ENCODE measurements around the gene GAK. TPM values are rescaled to one million over a fixed set of nuclear protein-coding genes. Genes with fewer than 3 reads are reported as not detected.

Gene GAK
- total and polyA plus RNA-seq, 2 of the 13 experiments (the other 11 are each of a cell fraction or from before 2014, with no cell fraction given): 17.5 to 44.3 TPM

DNA sequence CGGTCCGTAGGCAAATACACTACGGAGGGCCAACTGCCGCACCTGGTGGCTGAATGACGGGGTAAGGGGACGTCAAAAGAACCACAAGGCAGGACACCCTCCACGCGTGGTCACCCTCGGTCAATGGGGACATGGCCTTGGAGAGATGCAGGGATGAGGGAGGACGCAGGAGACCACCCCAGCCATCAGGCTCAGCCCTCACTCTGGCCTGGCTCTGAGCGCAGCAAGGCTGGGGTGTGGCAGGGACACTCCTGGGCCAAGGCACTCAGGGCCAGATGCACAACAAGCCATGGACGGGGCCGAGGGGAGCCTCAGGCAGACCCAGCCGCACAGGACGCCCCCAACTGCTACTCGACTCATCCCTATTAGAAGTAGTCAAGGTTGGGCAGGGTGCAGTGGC lies 36.5 kb downstream of the GAK start (continued):
- TF ChIP-seq POGZ (CRISPR knock-in tag; IDR thresholded peaks at IDR 0.05): no peak
- no peak for TF ChIP-seq REXO4 (CRISPR knock-in tag; IDR thresholded peaks at IDR 0.05; ENCODE audit: borderline replicate concordance)
- no peak for TF ChIP-seq SMARCE1 (IDR thresholded peaks at IDR 0.05; ENCODE audit: borderline replicate concordance)
- no peak for TF ChIP-seq KLF12 (CRISPR knock-in tag; IDR thresholded peaks at IDR 0.05; ENCODE audit: borderline replicate concordance)
- TF ChIP-seq TBL1XR1 (IDR thresholded peaks at IDR 0.05; ENCODE audit: borderline replicate concordance, low read length, partially characterized antibody): no peak
- TF ChIP-seq NFYC (CRISPR knock-in tag; IDR thresholded peaks at IDR 0.05): no peak
- no peak for TF ChIP-seq RXRB (CRISPR knock-in tag; IDR thresholded peaks at IDR 0.05; ENCODE audit: borderline replicate concordance)
- TF ChIP-seq, protein P1, sequence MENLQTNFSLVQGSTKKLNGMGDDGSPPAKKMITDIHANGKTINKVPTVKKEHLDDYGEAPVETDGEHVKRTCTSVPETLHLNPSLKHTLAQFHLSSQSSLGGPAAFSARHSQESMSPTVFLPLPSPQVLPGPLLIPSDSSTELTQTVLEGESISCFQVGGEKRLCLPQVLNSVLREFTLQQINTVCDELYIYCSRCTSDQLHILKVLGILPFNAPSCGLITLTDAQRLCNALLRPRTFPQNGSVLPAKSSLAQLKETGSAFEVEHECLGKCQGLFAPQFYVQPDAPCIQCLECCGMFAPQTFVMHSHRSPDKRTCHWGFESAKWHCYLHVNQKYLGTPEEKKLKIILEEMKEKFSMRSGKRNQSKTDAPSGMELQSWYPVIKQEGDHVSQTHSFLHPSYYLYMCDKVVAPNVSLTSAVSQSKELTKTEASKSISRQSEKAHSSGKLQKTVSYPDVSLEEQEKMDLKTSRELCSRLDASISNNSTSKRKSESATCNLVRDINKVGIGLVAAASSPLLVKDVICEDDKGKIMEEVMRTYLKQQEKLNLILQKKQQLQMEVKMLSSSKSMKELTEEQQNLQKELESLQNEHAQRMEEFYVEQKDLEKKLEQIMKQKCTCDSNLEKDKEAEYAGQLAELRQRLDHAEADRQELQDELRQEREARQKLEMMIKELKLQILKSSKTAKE (CRISPR knock-in tag; IDR thresholded peaks at IDR 0.05; ENCODE audit: borderline replicate concordance): no peak
- no peak for TF ChIP-seq SMAD3 (CRISPR knock-in tag; IDR thresholded peaks at IDR 0.05)

DNA sequence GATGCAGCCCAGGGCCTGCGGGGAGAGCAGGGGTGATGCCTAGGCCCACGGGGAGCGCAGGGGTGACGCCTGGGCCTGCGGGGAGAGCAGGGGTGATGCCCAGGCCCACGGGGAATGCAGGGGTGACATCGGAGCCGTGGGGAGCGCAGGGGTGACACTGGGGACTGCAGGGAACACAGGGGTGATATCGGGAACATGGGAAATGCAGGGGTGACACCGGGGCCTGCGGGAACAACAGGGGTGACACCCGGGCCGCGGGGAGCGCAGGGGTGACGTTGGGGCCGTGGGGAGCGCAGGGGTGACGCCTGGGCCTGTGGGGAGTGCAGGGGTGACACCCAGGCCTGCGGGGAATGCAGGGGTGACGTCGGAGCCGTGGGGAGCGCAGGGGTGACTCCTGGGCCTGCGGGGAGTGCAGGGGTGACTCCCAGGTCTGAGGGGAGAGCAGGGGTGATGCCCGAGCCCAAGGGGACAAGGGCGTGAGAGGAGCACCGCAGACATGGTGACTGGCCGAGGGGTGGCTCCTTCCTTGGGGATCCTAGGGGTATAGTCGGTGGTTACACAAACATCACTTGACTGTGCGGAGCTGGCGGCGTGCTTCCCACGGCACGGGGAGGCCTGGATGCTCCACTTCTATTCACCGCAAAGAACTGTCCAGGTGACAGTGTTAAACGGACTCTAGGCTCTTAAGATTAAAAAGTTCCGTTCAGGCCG lies 38.0 kb downstream of the GAK start:
- no peak for ATAC-seq
- H3K27ac ChIP-seq (ENCODE audit: extremely low read length, insufficient read depth, low read length): no peak overlapping the region
- DNase-seq (ENCODE audit: low spot score): no peak
- no peaks in the 10 kb centered on the region for H3K9me3 ChIP-seq (ENCODE audit: low read length)
- BruUV-seq (replicated peaks): no TSS peak
- no peak overlapping the region for H3K4me3 ChIP-seq (replicated peaks in 1 of 3; ENCODE audit: insufficient read depth in 1 of 3, low read depth in 2 of 3, low read length in 3 of 3)
- no peaks in the 10 kb centered on the region for H4K20me1 ChIP-seq (ENCODE audit: insufficient read depth, low read length)
- no peaks in the 10 kb centered on the region for H3K4me1 ChIP-seq (ENCODE audit: insufficient read depth, low read length)
- H3K4me2 ChIP-seq (ENCODE audit: low read depth, low read length): no peak overlapping the region
- intact Hi-C loops (cut with micrococcal nuclease; ENCODE audit: unreplicated experiment): loop anchor here (5.0 kb wide), 1 partner anchor 82 kb away; no protein-coding TSS in a partner anchor
- 95% methylated on average over 40 of the region's 40 CpGs for WGBS (ENCODE audit: low lambda C conversion rate)
- CTCF ChIA-PET (ENCODE audit: low intra/inter-chr PET ratio, low total read pairs): no interaction called here
- in situ Hi-C loops (cut with HindIII; ENCODE audit: extremely low pct_ligation_motif_present, low pct_unique_long_range_greater_than_20kb): no loop called here
- peaks cover 14 to 33% of the 10 kb centered on the region in 2 experiments; a peak in 4 of 5 replicates for H3K36me3 ChIP-seq (replicated peaks in 1 of 2; ENCODE audit: control insufficient read depth in 1 of 2, insufficient read depth in 2 of 2, low read length in 2 of 2)
- H3K9ac ChIP-seq (ENCODE audit: insufficient read depth, low read depth, low read length): no peak overlapping the region
- TF ChIP-seq, protein P2, sequence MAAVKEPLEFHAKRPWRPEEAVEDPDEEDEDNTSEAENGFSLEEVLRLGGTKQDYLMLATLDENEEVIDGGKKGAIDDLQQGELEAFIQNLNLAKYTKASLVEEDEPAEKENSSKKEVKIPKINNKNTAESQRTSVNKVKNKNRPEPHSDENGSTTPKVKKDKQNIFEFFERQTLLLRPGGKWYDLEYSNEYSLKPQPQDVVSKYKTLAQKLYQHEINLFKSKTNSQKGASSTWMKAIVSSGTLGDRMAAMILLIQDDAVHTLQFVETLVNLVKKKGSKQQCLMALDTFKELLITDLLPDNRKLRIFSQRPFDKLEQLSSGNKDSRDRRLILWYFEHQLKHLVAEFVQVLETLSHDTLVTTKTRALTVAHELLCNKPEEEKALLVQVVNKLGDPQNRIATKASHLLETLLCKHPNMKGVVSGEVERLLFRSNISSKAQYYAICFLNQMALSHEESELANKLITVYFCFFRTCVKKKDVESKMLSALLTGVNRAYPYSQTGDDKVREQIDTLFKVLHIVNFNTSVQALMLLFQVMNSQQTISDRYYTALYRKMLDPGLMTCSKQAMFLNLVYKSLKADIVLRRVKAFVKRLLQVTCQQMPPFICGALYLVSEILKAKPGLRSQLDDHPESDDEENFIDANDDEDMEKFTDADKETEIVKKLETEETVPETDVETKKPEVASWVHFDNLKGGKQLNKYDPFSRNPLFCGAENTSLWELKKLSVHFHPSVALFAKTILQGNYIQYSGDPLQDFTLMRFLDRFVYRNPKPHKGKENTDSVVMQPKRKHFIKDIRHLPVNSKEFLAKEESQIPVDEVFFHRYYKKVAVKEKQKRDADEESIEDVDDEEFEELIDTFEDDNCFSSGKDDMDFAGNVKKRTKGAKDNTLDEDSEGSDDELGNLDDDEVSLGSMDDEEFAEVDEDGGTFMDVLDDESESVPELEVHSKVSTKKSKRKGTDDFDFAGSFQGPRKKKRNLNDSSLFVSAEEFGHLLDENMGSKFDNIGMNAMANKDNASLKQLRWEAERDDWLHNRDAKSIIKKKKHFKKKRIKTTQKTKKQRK (IDR thresholded peaks at IDR 0.05; ENCODE audit: low read length): no peak
- TF ChIP-seq ZSCAN25 (CRISPR knock-in tag; IDR thresholded peaks at IDR 0.05): peak; percentile 46; the same call in 1 of the 2 replicates
- no peaks in the 10 kb centered on the region for H3K27me3 ChIP-seq (ENCODE audit: control insufficient read depth in 1 of 2, insufficient read depth in 2 of 2, low read length in 2 of 2)
- no peak overlapping the region for H2AFZ ChIP-seq (ENCODE audit: low read length)
- no peaks in the 10 kb centered on the region for H3K79me2 ChIP-seq (ENCODE audit: insufficient read depth, low read length)
- POLR2A ChIA-PET: no interaction called here
- FAIRE-seq: no peak
